DOHH2 (cell line): ENCODE results near the gene CCDC197.

Experiments used
- EZH2phosphoT487 ChIP-seq: fragments of 200-600 bp; sonication (generic); IDR thresholded peaks from 2 replicates; pipeline ENCODE4 v1.6.1; 2017; ENCODE audit warnings: borderline replicate concordance, mild to moderate bottlenecking, antibody characterized with exemption, low read length, moderate library complexity, mixed read lengths
- TF ChIP-seq, protein P1 (sequence below): fragments of 200-600 bp; sonication (generic); IDR thresholded peaks from one replicate; pipeline ENCODE4 v1.5.1; 2014; ENCODE audit warnings: antibody characterized with exemption, mild to moderate bottlenecking, low read depth, low read length; ENCODE audit not compliant: poor library complexity, severe bottlenecking

DNA sequence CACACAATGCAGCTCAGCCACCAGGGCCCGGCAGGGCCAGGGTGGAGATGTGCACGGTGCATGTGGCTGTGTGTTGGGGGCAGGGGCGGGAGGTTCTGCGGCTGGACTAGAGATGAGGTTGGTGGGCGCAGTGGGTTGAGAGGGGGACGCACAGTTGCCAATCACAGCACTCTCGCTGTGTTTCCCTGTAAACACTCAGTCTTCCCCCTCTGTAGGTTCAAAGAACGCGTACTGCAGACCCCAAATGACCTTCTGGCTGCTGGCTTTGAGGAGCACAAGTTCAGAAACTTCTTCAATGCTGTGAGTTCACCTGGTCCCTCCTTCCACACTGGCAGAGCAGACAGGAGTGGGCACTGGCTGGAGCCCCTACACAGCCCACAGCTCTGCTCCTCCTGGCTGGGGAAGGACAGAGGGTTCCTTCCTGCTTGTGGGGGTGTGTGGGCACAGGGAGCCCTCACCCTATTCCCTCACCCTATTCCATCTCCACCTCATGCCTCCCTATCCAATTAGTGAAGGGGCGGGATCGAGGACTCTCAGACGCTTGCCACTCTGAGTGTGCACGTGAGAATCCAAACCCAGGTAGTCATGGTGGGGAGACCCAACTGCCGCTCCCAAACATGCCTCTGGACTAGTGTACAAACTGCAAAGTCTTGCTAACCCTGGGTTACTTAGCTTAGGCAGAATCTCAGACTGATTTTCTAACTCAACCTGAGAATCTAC lies 46.8 kb downstream of the CCDC197 start:
- TF ChIP-seq, protein P1, sequence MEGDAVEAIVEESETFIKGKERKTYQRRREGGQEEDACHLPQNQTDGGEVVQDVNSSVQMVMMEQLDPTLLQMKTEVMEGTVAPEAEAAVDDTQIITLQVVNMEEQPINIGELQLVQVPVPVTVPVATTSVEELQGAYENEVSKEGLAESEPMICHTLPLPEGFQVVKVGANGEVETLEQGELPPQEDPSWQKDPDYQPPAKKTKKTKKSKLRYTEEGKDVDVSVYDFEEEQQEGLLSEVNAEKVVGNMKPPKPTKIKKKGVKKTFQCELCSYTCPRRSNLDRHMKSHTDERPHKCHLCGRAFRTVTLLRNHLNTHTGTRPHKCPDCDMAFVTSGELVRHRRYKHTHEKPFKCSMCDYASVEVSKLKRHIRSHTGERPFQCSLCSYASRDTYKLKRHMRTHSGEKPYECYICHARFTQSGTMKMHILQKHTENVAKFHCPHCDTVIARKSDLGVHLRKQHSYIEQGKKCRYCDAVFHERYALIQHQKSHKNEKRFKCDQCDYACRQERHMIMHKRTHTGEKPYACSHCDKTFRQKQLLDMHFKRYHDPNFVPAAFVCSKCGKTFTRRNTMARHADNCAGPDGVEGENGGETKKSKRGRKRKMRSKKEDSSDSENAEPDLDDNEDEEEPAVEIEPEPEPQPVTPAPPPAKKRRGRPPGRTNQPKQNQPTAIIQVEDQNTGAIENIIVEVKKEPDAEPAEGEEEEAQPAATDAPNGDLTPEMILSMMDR, result no peak
- TF ChIP-seq EZH2phosphoT487, result no peak
